Panc1 (cell line): Measurements from ENCODE around the gene PISD. TPM values are rescaled to one million over a fixed set of nuclear protein-coding genes. Genes with fewer than 3 reads are reported as not detected.

Source experiments
- ATAC-seq: fragments of 200-7000 bp; cut with Tn5 transposase; 2 replicates; pipeline ENCODE4 v1.9.1; 2020; ENCODE audit warnings: mild to moderate bottlenecking, moderate library complexity
- BruUV-seq: library from RNA; stranded (reverse); fragments of 400-500 nt; replicated peaks from 2 replicates; lab custom pipeline; 2021; lab: Mats Ljungman, UMichigan
- CTCF ChIA-PET: fragments of 300-600 bp; sonication (Branson Sonifier 250); formaldehyde crosslinking; loops from one replicate; lab custom pipeline; 2022; ENCODE audit warnings: antibody characterized with exemption; lab: Charles Lee
- POLR2A ChIA-PET: fragments of 300-600 bp; sonication (Branson Sonifier 250); formaldehyde crosslinking; loops from one replicate; lab custom pipeline; 2022; ENCODE audit warnings: antibody characterized with exemption; lab: Charles Lee
- DNase-seq: peaks from one replicate; pipeline ENCODE4 v3.0.0-alpha.2; 2010; ENCODE audit warnings: low read depth, low spot score
- H3K27ac ChIP-seq: 2 replicates; pipeline ENCODE4 v1.5.1; 2011; ENCODE audit warnings: mild to moderate bottlenecking, low read length, inconsistent platforms
- H3K27me3 ChIP-seq: fragments of 200-500 bp; sonication (Bioruptor generic); 2 replicates; pipeline ENCODE4 v1.6.0; 2014; ENCODE audit warnings: low read length, inconsistent platforms; ENCODE audit not compliant: control insufficient read depth, insufficient read depth
- H3K36me3 ChIP-seq: fragments of 200-500 bp; sonication (Bioruptor generic); 2 replicates; pipeline ENCODE4 v1.5.1; 2014; ENCODE audit warnings: inconsistent platforms, mild to moderate bottlenecking, low read length, moderate library complexity; ENCODE audit not compliant: control insufficient read depth, insufficient read depth
- H3K4me1 ChIP-seq: 2 replicates; pipeline ENCODE4 v1.5.1; 2011; ENCODE audit warnings: inconsistent platforms, mild to moderate bottlenecking, low read length, moderate library complexity; ENCODE audit not compliant: control insufficient read depth, insufficient read depth
- H3K4me3 ChIP-seq, 2 experiments: 2 replicates each; pipeline ENCODE4 v1.5.1; 2011 to 2012; ENCODE audit warnings: low read depth in 2 of 2, low read length in 2 of 2, mild to moderate bottlenecking in 2 of 2, inconsistent platforms in 1 of 2, moderate library complexity in 1 of 2
- H3K9me3 ChIP-seq: fragments of 200-500 bp; sonication (Bioruptor generic); 2 replicates; pipeline ENCODE4 v1.5.1; 2014; ENCODE audit warnings: low read depth, mild to moderate bottlenecking, inconsistent platforms, low read length, moderate library complexity; ENCODE audit not compliant: control insufficient read depth, insufficient read depth
- POLR2AphosphoS5 ChIP-seq: IDR thresholded peaks from 2 replicates; pipeline ENCODE4 v1.6.1; 2012; ENCODE audit warnings: mild to moderate bottlenecking, low read depth, low read length, moderate library complexity
- SIN3A ChIP-seq: IDR thresholded peaks from 2 replicates; pipeline ENCODE4 v1.6.1; 2012; ENCODE audit warnings: low read depth, mild to moderate bottlenecking, low read length, moderate library complexity, borderline replicate concordance; ENCODE audit not compliant: insufficient read depth
- TCF7L2 ChIP-seq: IDR thresholded peaks from 2 replicates; pipeline ENCODE4 v1.6.1; 2011; ENCODE audit warnings: mild to moderate bottlenecking, low read depth, low read length, inconsistent platforms
- in situ Hi-C: cut with HindIII; loops from 2 replicates; pipeline ENCODE4 v1.10.0; 2016; ENCODE audit warnings: low sequenced_read_pairs, low pct_unique_long_range_greater_than_20kb
- intact Hi-C: fragments of 100-400 bp; cut with micrococcal nuclease; formaldehyde crosslinking; loops from one replicate; pipeline ENCODE4 v1.10.0; 2022; ENCODE audit not compliant: unreplicated experiment
- total RNA-seq: library from RNA; stranded (reverse); gene quantifications from one replicate; pipeline ENCODE4 v1.2.1, GENCODE V29; 2021; ENCODE audit not compliant: unreplicated experiment
- TF ChIP-seq, protein P1 (sequence below): fragments of 450-650 bp; IDR thresholded peaks from 2 replicates; pipeline ENCODE4 v1.5.1; 2017; ENCODE audit warnings: mild to moderate bottlenecking
- TF ChIP-seq, protein P2 (sequence below), 2 experiments: IDR thresholded peaks; 2 replicates each; pipeline ENCODE4 v1.6.1; 2011 to 2012; ENCODE audit warnings: low read depth in 2 of 2, control low read depth in 1 of 2, low read length in 1 of 2, mild to moderate bottlenecking in 1 of 2, moderate library complexity in 1 of 2; ENCODE audit not compliant: insufficient read depth in 1 of 2

The PISD gene
- total RNA-seq, 1 experiment from 2014 or later = 33.8 TPM

GRCh38 chr22:31680861-31681341 is 18.9 kb upstream of the PISD start:
- BruUV-seq = no TSS peak
- TF ChIP-seq SIN3A (no peak), TCF7L2 (no peak), POLR2AphosphoS5 (no peak)
- TF ChIP-seq, protein P1, sequence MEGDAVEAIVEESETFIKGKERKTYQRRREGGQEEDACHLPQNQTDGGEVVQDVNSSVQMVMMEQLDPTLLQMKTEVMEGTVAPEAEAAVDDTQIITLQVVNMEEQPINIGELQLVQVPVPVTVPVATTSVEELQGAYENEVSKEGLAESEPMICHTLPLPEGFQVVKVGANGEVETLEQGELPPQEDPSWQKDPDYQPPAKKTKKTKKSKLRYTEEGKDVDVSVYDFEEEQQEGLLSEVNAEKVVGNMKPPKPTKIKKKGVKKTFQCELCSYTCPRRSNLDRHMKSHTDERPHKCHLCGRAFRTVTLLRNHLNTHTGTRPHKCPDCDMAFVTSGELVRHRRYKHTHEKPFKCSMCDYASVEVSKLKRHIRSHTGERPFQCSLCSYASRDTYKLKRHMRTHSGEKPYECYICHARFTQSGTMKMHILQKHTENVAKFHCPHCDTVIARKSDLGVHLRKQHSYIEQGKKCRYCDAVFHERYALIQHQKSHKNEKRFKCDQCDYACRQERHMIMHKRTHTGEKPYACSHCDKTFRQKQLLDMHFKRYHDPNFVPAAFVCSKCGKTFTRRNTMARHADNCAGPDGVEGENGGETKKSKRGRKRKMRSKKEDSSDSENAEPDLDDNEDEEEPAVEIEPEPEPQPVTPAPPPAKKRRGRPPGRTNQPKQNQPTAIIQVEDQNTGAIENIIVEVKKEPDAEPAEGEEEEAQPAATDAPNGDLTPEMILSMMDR = no peak
- TF ChIP-seq, protein P2, sequence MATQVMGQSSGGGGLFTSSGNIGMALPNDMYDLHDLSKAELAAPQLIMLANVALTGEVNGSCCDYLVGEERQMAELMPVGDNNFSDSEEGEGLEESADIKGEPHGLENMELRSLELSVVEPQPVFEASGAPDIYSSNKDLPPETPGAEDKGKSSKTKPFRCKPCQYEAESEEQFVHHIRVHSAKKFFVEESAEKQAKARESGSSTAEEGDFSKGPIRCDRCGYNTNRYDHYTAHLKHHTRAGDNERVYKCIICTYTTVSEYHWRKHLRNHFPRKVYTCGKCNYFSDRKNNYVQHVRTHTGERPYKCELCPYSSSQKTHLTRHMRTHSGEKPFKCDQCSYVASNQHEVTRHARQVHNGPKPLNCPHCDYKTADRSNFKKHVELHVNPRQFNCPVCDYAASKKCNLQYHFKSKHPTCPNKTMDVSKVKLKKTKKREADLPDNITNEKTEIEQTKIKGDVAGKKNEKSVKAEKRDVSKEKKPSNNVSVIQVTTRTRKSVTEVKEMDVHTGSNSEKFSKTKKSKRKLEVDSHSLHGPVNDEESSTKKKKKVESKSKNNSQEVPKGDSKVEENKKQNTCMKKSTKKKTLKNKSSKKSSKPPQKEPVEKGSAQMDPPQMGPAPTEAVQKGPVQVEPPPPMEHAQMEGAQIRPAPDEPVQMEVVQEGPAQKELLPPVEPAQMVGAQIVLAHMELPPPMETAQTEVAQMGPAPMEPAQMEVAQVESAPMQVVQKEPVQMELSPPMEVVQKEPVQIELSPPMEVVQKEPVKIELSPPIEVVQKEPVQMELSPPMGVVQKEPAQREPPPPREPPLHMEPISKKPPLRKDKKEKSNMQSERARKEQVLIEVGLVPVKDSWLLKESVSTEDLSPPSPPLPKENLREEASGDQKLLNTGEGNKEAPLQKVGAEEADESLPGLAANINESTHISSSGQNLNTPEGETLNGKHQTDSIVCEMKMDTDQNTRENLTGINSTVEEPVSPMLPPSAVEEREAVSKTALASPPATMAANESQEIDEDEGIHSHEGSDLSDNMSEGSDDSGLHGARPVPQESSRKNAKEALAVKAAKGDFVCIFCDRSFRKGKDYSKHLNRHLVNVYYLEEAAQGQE (IDR thresholded peaks at IDR 0.05; ENCODE audit: insufficient read depth in 1 of 2, low read depth in 2 of 2, low read length in 1 of 2) = no peak
- ATAC-seq (no peak), DNase-seq (no peak)
- no peak overlapping the region for H3K4me3 ChIP-seq
- intact Hi-C loops = no loop called here
- no peak overlapping the region for H3K27ac ChIP-seq
- ChIA-PET CTCF (no interaction called here), POLR2A (interaction anchor here (0.6 kb wide), 1 partner anchor 131 kb away, joined by 9 read pairs; no protein-coding TSS in a partner anchor)
- no peaks in the 10 kb centered on the region for H3K27me3 ChIP-seq
- in situ Hi-C loops = no loop called here
- no peaks in the 10 kb centered on the region for H3K36me3 ChIP-seq
- H3K9me3 ChIP-seq = no peaks in the 10 kb centered on the region
- peaks cover 3% of the 10 kb centered on the region; the same call in 1 of the 2 replicates for H3K4me1 ChIP-seq

- DNase-seq (no peak), ATAC-seq (no peak)
- Histone ChIP-seq H3K9me3 (no peaks in the 10 kb centered on the region), H3K27me3 (no peaks in the 10 kb centered on the region), H3K36me3 (no peaks in the 10 kb centered on the region), H3K4me1 (peaks cover 3% of the 10 kb centered on the region; the same call in 1 of the 2 replicates), H3K27ac (no peak overlapping the region), H3K4me3 (no peak overlapping the region)
- ChIA-PET CTCF (no interaction called here), POLR2A (no interaction called here)
- TF ChIP-seq, protein P2 (IDR thresholded peaks at IDR 0.05; ENCODE audit: insufficient read depth in 1 of 2, low read depth in 2 of 2, low read length in 1 of 2) = no peak
- TF ChIP-seq POLR2AphosphoS5 (no peak), SIN3A (no peak), TCF7L2 (no peak)
- TF ChIP-seq, protein P1 = no peak
- intact Hi-C loops = no loop called here
- in situ Hi-C loops = no loop called here
- BruUV-seq = no TSS peak
Measured at GRCh38 chr22:31678748-31679147, 16.7 kb upstream of the PISD start.
